Measurements from ENCODE around the gene N4BP2L2.

GRCh38 chr13:32409561-32410421, 128.8 kb downstream of the N4BP2L2 start:
- TF ChIP-seq CTCF (IDR thresholded peaks at IDR 0.05; ENCODE audit: control extremely low read depth in 1 of 3, insufficient read depth in 1 of 3, low read depth in 1 of 3, low read length in 3 of 3) (no peak), SIN3A (conservative IDR thresholded peaks at IDR 0.05 in 1 of 2, IDR thresholded peaks at IDR 0.05 in 1 of 2; ENCODE audit: low read depth in 1 of 2, low read length in 2 of 2) (peak; percentile 37 to 44; a peak in 2 of 4 replicates), BACH1 (IDR thresholded peaks at IDR 0.05; ENCODE audit: low read length) (no peak), SIX5 (IDR thresholded peaks at IDR 0.05; ENCODE audit: low read depth, low read length) (no peak), MAFK (IDR thresholded peaks at IDR 0.05; ENCODE audit: low read depth, low read length) (no peak), EZH2 (IDR thresholded peaks at IDR 0.05; ENCODE audit: low read depth, low read length, severe bottlenecking) (no peak), CTBP2 (IDR thresholded peaks at IDR 0.05; ENCODE audit: borderline replicate concordance, insufficient read depth, insufficient read length, low read length) (peak; percentile 51), KDM4A (IDR thresholded peaks at IDR 0.05; ENCODE audit: low read depth, low read length, severe bottlenecking) (peak; percentile 65), CBX8 (IDR thresholded peaks at IDR 0.05; ENCODE audit: borderline replicate concordance, low read depth, low read length) (no peak), BRCA1 (IDR thresholded peaks at IDR 0.05; ENCODE audit: low read depth, low read length) (no peak), SRF (IDR thresholded peaks at IDR 0.05; ENCODE audit: low read depth, low read length) (no peak), CEBPB (IDR thresholded peaks at IDR 0.05; ENCODE audit: low read depth, low read length) (peak; percentile 97), PHF8 (conservative IDR thresholded peaks at IDR 0.05; ENCODE audit: low read depth, low read length) (no peak), TAF1 (IDR thresholded peaks at IDR 0.05; ENCODE audit: low read depth, low read length) (peak; percentile 66)
